WTC11 (cell line): ENCODE data around the gene DAPK1. TPM values are rescaled to one million over a fixed set of nuclear protein-coding genes. Genes with fewer than 3 reads are reported as not detected.

Experiments used
- ATAC-seq: fragments of 200-7000 bp; cut with Tn5 transposase; 2 replicates; pipeline ENCODE4 v1.10.0; 2021; ENCODE audit warnings: mild to moderate bottlenecking, moderate library complexity
- CTCF ChIA-PET: fragments of 300-600 bp; sonication (Branson Sonifier 250); formaldehyde crosslinking; loops from one replicate; lab custom pipeline; 2021; ENCODE audit warnings: antibody characterized with exemption; lab: Charles Lee
- POLR2A ChIA-PET: fragments of 350-600 bp; sonication (Branson Sonifier 250); formaldehyde crosslinking; loops from one replicate; lab custom pipeline; 2021; ENCODE audit warnings: antibody characterized with exemption; lab: Charles Lee
- DNase-seq: peaks from one replicate; pipeline ENCODE4 v3.0.0; 2021; ENCODE audit warnings: low spot score
- H3K27ac Mint-ChIP-seq: 2 replicates; pipeline ENCODE4 v1.8.0; 2021; ENCODE audit warnings: mixed read lengths
- H3K27me3 Mint-ChIP-seq: 2 replicates; pipeline ENCODE4 v1.8.0; 2021; ENCODE audit warnings: low read depth, mild to moderate bottlenecking, moderate library complexity, mixed read lengths
- H3K36me3 Mint-ChIP-seq: 2 replicates; pipeline ENCODE4 v1.8.0; 2021; ENCODE audit warnings: mixed read lengths
- H3K4me1 Mint-ChIP-seq: 2 replicates; pipeline ENCODE4 v1.8.0; 2022; ENCODE audit warnings: mixed read lengths
- H3K4me3 Mint-ChIP-seq: 2 replicates; pipeline ENCODE4 v1.8.0; 2021; ENCODE audit warnings: mild to moderate bottlenecking, moderate library complexity, mixed read lengths
- H3K9me3 Mint-ChIP-seq: 2 replicates; pipeline ENCODE4 v1.8.0; 2021; ENCODE audit warnings: mixed read lengths
- ARID4B ChIP-seq: sonication (generic); formaldehyde crosslinking; IDR thresholded peaks from 2 replicates; pipeline ENCODE4 v1.8.0; 2023; ENCODE audit warnings: missing genetic modification reagents, mild to moderate bottlenecking, borderline replicate concordance
- ATF3 ChIP-seq: sonication (generic); formaldehyde crosslinking; conservative IDR thresholded peaks from 2 replicates; pipeline ENCODE4 v1.8.1; 2022; ENCODE audit warnings: mild to moderate bottlenecking, missing genetic modification reagents
- ELF4 ChIP-seq: sonication (generic); formaldehyde crosslinking; IDR thresholded peaks from 2 replicates; pipeline ENCODE4 v1.8.1; 2022; ENCODE audit warnings: low read depth, mild to moderate bottlenecking, moderate library complexity, missing genetic modification reagents
- ERG ChIP-seq: fragments of 250-450 bp; sonication (Bioruptor Pico); IDR thresholded peaks from 2 replicates; pipeline ENCODE4 v1.8.0; 2021; ENCODE audit warnings: mild to moderate bottlenecking
- FOXP4 ChIP-seq: sonication (generic); formaldehyde crosslinking; IDR thresholded peaks from 2 replicates; pipeline ENCODE4 v1.8.0; 2022; ENCODE audit warnings: mild to moderate bottlenecking, missing genetic modification reagents
- HMGXB4 ChIP-seq: sonication (generic); formaldehyde crosslinking; IDR thresholded peaks from 2 replicates; pipeline ENCODE4 v1.8.1; 2023; ENCODE audit warnings: mild to moderate bottlenecking, moderate library complexity, missing genetic modification reagents
- IRF1 ChIP-seq: sonication (generic); formaldehyde crosslinking; IDR thresholded peaks from 2 replicates; pipeline ENCODE4 v1.8.0; 2023; ENCODE audit warnings: missing genetic modification reagents
- JAZF1 ChIP-seq: fragments of 250-450 bp; sonication (Bioruptor Pico); IDR thresholded peaks from 2 replicates; pipeline ENCODE4 v1.9.0; 2021; ENCODE audit warnings: moderate library complexity, mild to moderate bottlenecking, inconsistent platforms
- JUN ChIP-seq: sonication (generic); formaldehyde crosslinking; IDR thresholded peaks from 2 replicates; pipeline ENCODE4 v1.8.0; 2023; ENCODE audit warnings: mild to moderate bottlenecking, missing genetic modification reagents
- PRDM15 ChIP-seq: sonication (generic); formaldehyde crosslinking; IDR thresholded peaks from 2 replicates; pipeline ENCODE4 v1.8.0; 2022; ENCODE audit warnings: missing genetic modification reagents
- PREB ChIP-seq: sonication (generic); formaldehyde crosslinking; IDR thresholded peaks from 2 replicates; pipeline ENCODE4 v1.8.1; 2022; ENCODE audit warnings: mild to moderate bottlenecking, missing genetic modification reagents, moderate library complexity, borderline replicate concordance
- RELA ChIP-seq: sonication (generic); formaldehyde crosslinking; IDR thresholded peaks from 2 replicates; pipeline ENCODE4 v1.8.1; 2022; ENCODE audit warnings: missing genetic modification reagents, mild to moderate bottlenecking, borderline replicate concordance
- RORB ChIP-seq: fragments of 250-450 bp; sonication (Bioruptor Pico); IDR thresholded peaks from 2 replicates; pipeline ENCODE4 v1.9.0; 2021; ENCODE audit warnings: mild to moderate bottlenecking
- ZNF138 ChIP-seq: sonication (generic); formaldehyde crosslinking; conservative IDR thresholded peaks from 2 replicates; pipeline ENCODE4 v1.8.1; 2022; ENCODE audit warnings: mild to moderate bottlenecking, moderate library complexity, missing genetic modification reagents
- ZNF423 ChIP-seq: fragments of 250-450 bp; sonication (Bioruptor Pico); IDR thresholded peaks from 2 replicates; pipeline ENCODE4 v2.1.2; 2022; ENCODE audit warnings: mild to moderate bottlenecking, moderate library complexity
- ZSCAN18 ChIP-seq: fragments of 250-450 bp; sonication (Bioruptor Pico); IDR thresholded peaks from 2 replicates; pipeline ENCODE4 v2.1.2; 2022; ENCODE audit warnings: mild to moderate bottlenecking, moderate library complexity
- total RNA-seq: library from RNA; stranded (reverse); gene quantifications from 3 replicates; pipeline ENCODE4 v1.2.3, GENCODE V29; 2021

The DAPK1 gene
- total RNA-seq, 1 experiment from 2014 or later, result 129 TPM

GRCh38 chr9:87708986-87709728 lies 211.5 kb downstream of the DAPK1 start:
- TF ChIP-seq ZNF423 (CRISPR knock-in tag), result no peak
- no peak for TF ChIP-seq JUN (CRISPR knock-in tag)
- no peak for TF ChIP-seq ZNF138
- no peak for TF ChIP-seq ATF3 (CRISPR knock-in tag)
- TF ChIP-seq ELF4 (CRISPR knock-in tag), result no peak
- no peak for TF ChIP-seq ZSCAN18
- no peak for TF ChIP-seq PRDM15 (CRISPR knock-in tag)
- TF ChIP-seq RELA (CRISPR knock-in tag), result no peak
- TF ChIP-seq RORB (CRISPR knock-in tag), result no peak
- TF ChIP-seq ARID4B (CRISPR knock-in tag), result no peak
- TF ChIP-seq JAZF1 (CRISPR knock-in tag), result no peak
- no peak for TF ChIP-seq IRF1 (CRISPR knock-in tag)
- TF ChIP-seq PREB (CRISPR knock-in tag), result no peak
- TF ChIP-seq ERG, result no peak
- TF ChIP-seq FOXP4 (CRISPR knock-in tag), result no peak
- TF ChIP-seq HMGXB4 (CRISPR knock-in tag), result no peak
- DNase-seq (no peak), ATAC-seq (no peak)
- no peaks in the 10 kb centered on the region for H3K27me3 Mint-ChIP-seq
- no peak overlapping the region for H3K27ac Mint-ChIP-seq
- no peaks in the 10 kb centered on the region for H3K4me1 Mint-ChIP-seq
- peaks cover 36% of the 10 kb centered on the region for H3K36me3 Mint-ChIP-seq
- H3K9me3 Mint-ChIP-seq, result no peaks in the 10 kb centered on the region
- CTCF ChIA-PET, result interaction anchor here (0.6 to 1.2 kb wide), 4 partner anchors 14 to 372 kb away, joined by 3 to 4 read pairs (median 4); no protein-coding TSS in a partner anchor
- no peak overlapping the region for H3K4me3 Mint-ChIP-seq
- POLR2A ChIA-PET, result interaction anchor here (1.6 kb wide), 1 partner anchor 17 kb away, joined by 3 read pairs; the partner anchor contains the start of gene CTSL
